Spleen (tissue), 11 donors: ENCODE data around the gene FANCE. TPM values are rescaled to one million over a fixed set of nuclear protein-coding genes. Genes with fewer than 3 reads are reported as not detected.

ENCODE experiments used
- DNase-seq: peaks from one replicate; pipeline ENCODE4 v3.0.0-alpha.2; 2020
- H3K27ac ChIP-seq, 8 donors: fragments of 200-600 bp; sonication (generic) in 7 of 8; 1 replicate in 4 of 8; 2 replicates in 4 of 8; pipeline versions ENCODE4 v1.5.0 to v1.8.0; 2016 to 2021; ENCODE audit warnings: inconsistent platforms in 4 of 8, mild to moderate bottlenecking in 4 of 8, moderate library complexity in 1 of 8
- H3K27me3 ChIP-seq, 7 donors: fragments of 200-600 bp; sonication (generic) in 6 of 7; replicated peaks in 1 of 7; 1 replicate in 4 of 7; 2 replicates in 3 of 7; pipeline versions ENCODE4 v1.5.0 to v1.8.0; 2016 to 2021; ENCODE audit warnings: inconsistent platforms in 3 of 7, mild to moderate bottlenecking in 1 of 7
- H3K36me3 ChIP-seq, 6 donors: fragments of 200-600 bp; sonication (generic) in 5 of 6; 1 replicate in 4 of 6; 2 replicates in 2 of 6; pipeline versions ENCODE4 v1.5.0 to v1.8.0; 2016 to 2021; ENCODE audit warnings: inconsistent platforms in 2 of 6
- H3K4me1 ChIP-seq, 6 donors: fragments of 200-600 bp; sonication (generic) in 5 of 6; 1 replicate in 3 of 6; 2 replicates in 3 of 6; pipeline versions ENCODE4 v1.5.0 to v1.8.0; 2016 to 2021; ENCODE audit warnings: inconsistent platforms in 3 of 6
- H3K4me3 ChIP-seq, 8 donors: fragments of 200-600 bp; sonication (generic) in 7 of 8; 1 replicate in 4 of 8; 2 replicates in 4 of 8; pipeline versions ENCODE4 v1.5.0 to v1.8.0; 2016 to 2021; ENCODE audit warnings: inconsistent platforms in 4 of 8, mild to moderate bottlenecking in 4 of 8, moderate library complexity in 2 of 8
- H3K9me3 ChIP-seq, 8 donors: fragments of 200-600 bp; sonication (generic) in 7 of 8; 1 replicate in 4 of 8; 2 replicates in 4 of 8; pipeline versions ENCODE4 v1.5.0 to v1.8.0; 2016 to 2021; ENCODE audit warnings: inconsistent platforms in 4 of 8
- CTCF ChIP-seq, 11 experiments: fragments of 200-600 bp in 7 of 11; fragments of 450-650 bp in 4 of 11; sonication (generic) in 4 of 11; IDR thresholded peaks in 8 of 11; conservative IDR thresholded peaks in 3 of 11; 1 replicate in 7 of 11; 2 replicates in 4 of 11; pipeline versions ENCODE4 v1.4.0 to v1.8.0; 2016 to 2021; ENCODE audit warnings: antibody characterized with exemption in 11 of 11, inconsistent platforms in 4 of 11, mild to moderate bottlenecking in 1 of 11
- POLR2A ChIP-seq, 3 donors: fragments of 450-650 bp; IDR thresholded peaks; one replicate each; pipeline ENCODE4 v1.5.1; 2017; ENCODE audit warnings: antibody characterized with exemption in 3 of 3, mild to moderate bottlenecking in 1 of 3
- POLR2AphosphoS5 ChIP-seq, 3 donors: sonication (generic); formaldehyde crosslinking; IDR thresholded peaks; one replicate each; pipeline ENCODE4 v1.5.1; 2017; ENCODE audit warnings: antibody characterized with exemption in 3 of 3
- WGBS, 5 donors: extraction: QIAGEN DNeasy Blood & Tissue Kit in 3 of 5; methylation state at CpG; one replicate each; pipeline versions ENCODE4 v1.1.5 to v1.1.7; 2013 to 2018; 5-methylcytosine and 5-hydroxymethylcytosine counted together
- intact Hi-C: fragments of 100-400 bp; cut with DNase I; formaldehyde crosslinking; loops from one replicate; pipeline ENCODE4 v1.15.0; 2023; ENCODE audit warnings: low total_unique reads
- polyA plus RNA-seq, 3 donors: library from polyadenylated mRNA; stranded (reverse); fragments of 200-250 nt; gene quantifications; one replicate each; pipeline ENCODE4 v1.2.1, GENCODE V29; 2013
- total RNA-seq, 7 donors: library from RNA; depleted of rRNA in 3 of 7; stranded (reverse); fragments of >200 nt in 3 of 7; fragmentation: NEBNext Ultra II Directional in 4 of 7; extraction: Animal tissue kit (Norgen Biotek cat#: 25700) in 4 of 7; gene quantifications; one replicate each; pipeline versions ENCODE4 v1.1.0 to v1.2.1, GENCODE V29; 2016 to 2021
- donor health status: healthy with polysubstance abuse.
- donor health status: DM: no; HTN: no; CAD: no; lungs with moderate emphysema.
- donor health status: DM: no; HTN: no; CAD: no.
- donor health status: Bipolar disorder and iron deficiency.
- donor health status: healthy.
- donor health status: DM: no; HTN: no; CAD: no.
- donor health status: DM: yes; HTN: yes; CAD: no.

Gene FANCE
- total and polyA plus RNA-seq, 10 donors, result 2.9 to 5.8 (median 4.2) TPM

- 92 to 97% (median 93%) methylated on average over 5 of the region's 5 CpGs for WGBS, 5 donors
- Histone ChIP-seq H3K4me1 (peaks cover 0 to 12% (median under 1%) of the 10 kb centered on the region in 6 donors), H3K27ac (no peak overlapping the region), H3K4me3 (no peak overlapping the region), H3K36me3 (peaks cover 0 to 48% (median 12%) of the 10 kb centered on the region in 6 donors), H3K9me3 (no peaks in the 10 kb centered on the region), H3K27me3 (no peaks in the 10 kb centered on the region)
- TF ChIP-seq POLR2AphosphoS5 (IDR thresholded peaks at IDR 0.05) (no peak), CTCF (IDR thresholded peaks at IDR 0.05 in 8 of 11, conservative IDR thresholded peaks at IDR 0.05 in 3 of 11) (no peak), POLR2A (IDR thresholded peaks at IDR 0.05) (no peak)
- no peak for DNase-seq
- intact Hi-C loops, result no loop called here
Observed at GRCh38 chr6:35477551-35478179, 25.5 kb downstream of the FANCE start.

- H3K9me3 ChIP-seq, result no peaks in the 10 kb centered on the region
- DNase-seq, result no peak
- no peak overlapping the region for H3K27ac ChIP-seq
- peaks cover 0 to 42% (median 9%) of the 10 kb centered on the region in 6 donors for H3K36me3 ChIP-seq
- TF ChIP-seq POLR2AphosphoS5 (IDR thresholded peaks at IDR 0.05), result no peak
- no peak for TF ChIP-seq POLR2A (IDR thresholded peaks at IDR 0.05)
- TF ChIP-seq CTCF (IDR thresholded peaks at IDR 0.05 in 8 of 11, conservative IDR thresholded peaks at IDR 0.05 in 3 of 11), result no peak
- H3K4me1 ChIP-seq, result peaks cover 0 to 7% (median 0%) of the 10 kb centered on the region in 6 donors
- intact Hi-C loops, result no loop called here
- H3K4me3 ChIP-seq, result no peak overlapping the region
- no peaks in the 10 kb centered on the region for H3K27me3 ChIP-seq
- WGBS, 5 donors, result 77 to 88% (median 80%) methylated on average over 7 of the region's 7 CpGs
Observed at GRCh38 chr6:35478259-35478658, 26.1 kb downstream of the FANCE start.

GRCh38 chr6:35480176-35480575 is 28.0 kb downstream of the FANCE start:
- no peaks in the 10 kb centered on the region for H3K27me3 ChIP-seq
- no peak for TF ChIP-seq POLR2AphosphoS5 (IDR thresholded peaks at IDR 0.05)
- TF ChIP-seq POLR2A (IDR thresholded peaks at IDR 0.05), result no peak
- no peak for TF ChIP-seq CTCF (IDR thresholded peaks at IDR 0.05 in 8 of 11, conservative IDR thresholded peaks at IDR 0.05 in 3 of 11)
- no peak overlapping the region for H3K4me3 ChIP-seq
- 93 to 97% (median 95%) methylated on average over 12 of the region's 12 CpGs for WGBS, 5 donors
- H3K27ac ChIP-seq, result no peak overlapping the region
- no peaks in the 10 kb centered on the region for H3K9me3 ChIP-seq
- peaks cover 0 to 19% (median 3%) of the 10 kb centered on the region in 6 donors for H3K4me1 ChIP-seq
- H3K36me3 ChIP-seq, result peaks cover 0 to 23% (median 2%) of the 10 kb centered on the region in 6 donors
- no peak for DNase-seq
- intact Hi-C loops, result no loop called here

- no peak overlapping the region for H3K27ac ChIP-seq
- H3K9me3 ChIP-seq, result no peaks in the 10 kb centered on the region
- intact Hi-C loops, result no loop called here
- peaks cover 0 to 17% (median 0%) of the 10 kb centered on the region in 6 donors for H3K36me3 ChIP-seq
- WGBS, 5 donors, result 68 to 80% (median 69%) methylated on average over 8 of the region's 8 CpGs
- no peak for DNase-seq
- H3K27me3 ChIP-seq, result no peaks in the 10 kb centered on the region
- no peak overlapping the region for H3K4me3 ChIP-seq
- TF ChIP-seq CTCF (IDR thresholded peaks at IDR 0.05 in 8 of 11, conservative IDR thresholded peaks at IDR 0.05 in 3 of 11) (no peak), POLR2AphosphoS5 (IDR thresholded peaks at IDR 0.05) (no peak), POLR2A (IDR thresholded peaks at IDR 0.05) (no peak)
- peaks cover 0 to 29% (median 3%) of the 10 kb centered on the region in 6 donors for H3K4me1 ChIP-seq
Observed at GRCh38 chr6:35481226-35481625, 29.1 kb downstream of the FANCE start.
